C1 segment of cervical spinal cord (tissue), 14 donors: Measurements from ENCODE around the gene CCDC158.
"Not testable (repeated sequence)": the region's sequence is repeated elsewhere in the genome, so short reads cannot be mapped to it uniquely, and the experiment has no call there.

Source experiments
- DNase-seq, 14 donors: peaks; one replicate each; lab custom pipeline; 2025; lab: John Stamatoyannopoulos, UW

The CCDC158 gene

GRCh38 chr4:76311896-76312331 is 109.0 kb downstream of the CCDC158 start:
- no peak for DNase-seq

- no peak for DNase-seq
These were observed 110.3 kb downstream of the CCDC158 start for GRCh38 chr4:76310683-76311082.

- no peak for DNase-seq
These were observed 110.9 kb downstream of the CCDC158 start for GRCh38 chr4:76309939-76310550.

- no peak for DNase-seq
These were observed 112.4 kb downstream of the CCDC158 start for GRCh38 chr4:76308548-76308947.

GRCh38 chr4:76307660-76308014 is 113.3 kb downstream of the CCDC158 start:
- no peak for DNase-seq

- peak in 7 of 14 donors; percentile 15 to 54 (median 32) for DNase-seq
These were observed 113.9 kb downstream of the CCDC158 start for GRCh38 chr4:76306882-76307659.

- peak in 10 of 14 donors; percentile 15 to 76 (median 38) for DNase-seq
These were observed 114.7 kb downstream of the CCDC158 start, which contains the start of gene STBD1 for GRCh38 chr4:76305971-76306881. Gene STBD1 (plus strand): TSS chr4:76306733. CDS start chr4:76306770, 37 bp downstream.

GRCh38 chr4:76305033-76305687 is 115.8 kb downstream of the CCDC158 start:
- DNase-seq, result no peak

GRCh38 chr4:76302826-76303438 is 118.0 kb downstream of the CCDC158 start:
- no peak for DNase-seq

GRCh38 chr4:76301775-76302162 is 119.2 kb downstream of the CCDC158 start:
- no peak for DNase-seq

- no peak for DNase-seq
These were observed 119.7 kb downstream of the CCDC158 start for GRCh38 chr4:76301068-76301774.

GRCh38 chr4:76300012-76300411 is 120.9 kb downstream of the CCDC158 start:
- DNase-seq, result no peak

- no peak for DNase-seq
These were observed 122.7 kb downstream of the CCDC158 start for GRCh38 chr4:76298227-76298626.

GRCh38 chr4:76296286-76296820 is 124.6 kb downstream of the CCDC158 start:
- DNase-seq, result no peak

- peak in 1 of 14 donors; percentile 1 for DNase-seq
These were observed 127.2 kb downstream of the CCDC158 start for GRCh38 chr4:76293772-76294171.

- DNase-seq, result no peak
These were observed 128.2 kb downstream of the CCDC158 start for GRCh38 chr4:76292730-76293129.

- not testable (repeated sequence) for DNase-seq
These were observed 133.1 kb downstream of the CCDC158 start for GRCh38 chr4:76287811-76288210.

- DNase-seq, result no peak
These were observed 137.0 kb downstream of the CCDC158 start for GRCh38 chr4:76283900-76284299.

GRCh38 chr4:76282941-76283689 is 137.8 kb downstream of the CCDC158 start:
- no peak for DNase-seq
